Peyer's patch (tissue), 4 donors: ENCODE measurements around the gene TTF1. TPM values are rescaled to one million over a fixed set of nuclear protein-coding genes. Genes with fewer than 3 reads are reported as not detected.

Source experiments
- DNase-seq, 3 donors: peaks; one replicate each; pipeline ENCODE4 v3.0.0-alpha.2; 2017 to 2019
- H3K27ac ChIP-seq, 4 donors: fragments of 200-600 bp; sonication (generic); one replicate each; pipeline ENCODE4 v1.5.1; 2016 to 2019
- H3K27me3 ChIP-seq, 2 donors: fragments of 200-600 bp; sonication (generic); one replicate each; pipeline ENCODE4 v1.5.1; 2019
- H3K36me3 ChIP-seq, 3 donors: fragments of 200-600 bp; sonication (generic); one replicate each; pipeline ENCODE4 v1.5.1; 2016 to 2019
- H3K4me1 ChIP-seq, 4 donors: fragments of 200-600 bp; sonication (generic); one replicate each; pipeline ENCODE4 v1.5.1; 2016 to 2019
- H3K4me3 ChIP-seq, 4 donors: fragments of 200-600 bp; sonication (generic); 1 replicate in 3 of 4; 2 replicates in 1 of 4; pipeline ENCODE4 v1.5.1; 2016 to 2019; ENCODE audit warnings: mild to moderate bottlenecking in 1 of 4
- H3K9me3 ChIP-seq, 4 donors: fragments of 200-600 bp; sonication (generic); one replicate each; pipeline ENCODE4 v1.5.1; 2016 to 2019; ENCODE audit warnings: mild to moderate bottlenecking in 1 of 4
- POLR2A ChIP-seq, 2 donors: fragments of 450-650 bp; IDR thresholded peaks; one replicate each; pipeline ENCODE4 v1.5.1; 2017; ENCODE audit warnings: antibody characterized with exemption in 2 of 2, mild to moderate bottlenecking in 2 of 2, moderate library complexity in 2 of 2
- total RNA-seq, 4 donors: library from RNA; depleted of rRNA; stranded (reverse); fragments of >200 nt; gene quantifications; one replicate each; pipeline ENCODE4 v1.1.0, GENCODE V29; 2016
- TF ChIP-seq, protein P1 (sequence below), 6 experiments: fragments of 450-650 bp in 4 of 6; fragments of 200-600 bp in 2 of 6; sonication (generic) in 1 of 6; IDR thresholded peaks; one replicate each; pipeline ENCODE4 v1.5.1; 2017 to 2019; ENCODE audit warnings: antibody characterized with exemption in 6 of 6, mild to moderate bottlenecking in 3 of 6, moderate library complexity in 1 of 6

TTF1 gene
- total RNA-seq, 4 donors from 2014 or later: 8.9 to 26.4 (median 9.9) TPM

DNA sequence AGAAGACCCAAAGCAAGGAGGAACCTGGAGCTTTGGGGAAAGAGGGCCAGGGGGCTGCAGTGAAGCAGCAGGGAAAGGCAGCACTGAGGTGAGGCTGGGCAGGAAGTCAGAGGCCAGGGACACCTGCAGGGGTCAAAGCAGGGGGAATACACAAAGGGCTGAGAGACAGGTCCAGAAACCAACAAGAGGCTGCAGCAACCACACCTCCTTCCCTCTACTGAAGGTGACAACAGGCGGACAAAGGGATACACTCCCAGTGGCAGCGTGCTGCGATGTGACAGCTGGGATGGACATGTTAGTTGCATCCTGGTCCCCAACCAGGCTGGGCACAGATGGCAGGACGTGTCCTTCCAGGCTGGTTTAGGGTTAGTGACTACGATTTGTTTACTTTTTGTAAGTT is 15.9 kb upstream of the TTF1 start:
- TF ChIP-seq POLR2A (IDR thresholded peaks at IDR 0.05): no peak
- TF ChIP-seq, protein P1, sequence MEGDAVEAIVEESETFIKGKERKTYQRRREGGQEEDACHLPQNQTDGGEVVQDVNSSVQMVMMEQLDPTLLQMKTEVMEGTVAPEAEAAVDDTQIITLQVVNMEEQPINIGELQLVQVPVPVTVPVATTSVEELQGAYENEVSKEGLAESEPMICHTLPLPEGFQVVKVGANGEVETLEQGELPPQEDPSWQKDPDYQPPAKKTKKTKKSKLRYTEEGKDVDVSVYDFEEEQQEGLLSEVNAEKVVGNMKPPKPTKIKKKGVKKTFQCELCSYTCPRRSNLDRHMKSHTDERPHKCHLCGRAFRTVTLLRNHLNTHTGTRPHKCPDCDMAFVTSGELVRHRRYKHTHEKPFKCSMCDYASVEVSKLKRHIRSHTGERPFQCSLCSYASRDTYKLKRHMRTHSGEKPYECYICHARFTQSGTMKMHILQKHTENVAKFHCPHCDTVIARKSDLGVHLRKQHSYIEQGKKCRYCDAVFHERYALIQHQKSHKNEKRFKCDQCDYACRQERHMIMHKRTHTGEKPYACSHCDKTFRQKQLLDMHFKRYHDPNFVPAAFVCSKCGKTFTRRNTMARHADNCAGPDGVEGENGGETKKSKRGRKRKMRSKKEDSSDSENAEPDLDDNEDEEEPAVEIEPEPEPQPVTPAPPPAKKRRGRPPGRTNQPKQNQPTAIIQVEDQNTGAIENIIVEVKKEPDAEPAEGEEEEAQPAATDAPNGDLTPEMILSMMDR (IDR thresholded peaks at IDR 0.05): no peak
- Histone ChIP-seq H3K4me1 (no peaks in the 10 kb centered on the region), H3K36me3 (no peaks in the 10 kb centered on the region), H3K27me3 (peaks cover 0 to 4% of the 10 kb centered on the region in 2 donors), H3K9me3 (no peaks in the 10 kb centered on the region), H3K27ac (no peak overlapping the region), H3K4me3 (no peak overlapping the region)
- DNase-seq: no peak

DNA sequence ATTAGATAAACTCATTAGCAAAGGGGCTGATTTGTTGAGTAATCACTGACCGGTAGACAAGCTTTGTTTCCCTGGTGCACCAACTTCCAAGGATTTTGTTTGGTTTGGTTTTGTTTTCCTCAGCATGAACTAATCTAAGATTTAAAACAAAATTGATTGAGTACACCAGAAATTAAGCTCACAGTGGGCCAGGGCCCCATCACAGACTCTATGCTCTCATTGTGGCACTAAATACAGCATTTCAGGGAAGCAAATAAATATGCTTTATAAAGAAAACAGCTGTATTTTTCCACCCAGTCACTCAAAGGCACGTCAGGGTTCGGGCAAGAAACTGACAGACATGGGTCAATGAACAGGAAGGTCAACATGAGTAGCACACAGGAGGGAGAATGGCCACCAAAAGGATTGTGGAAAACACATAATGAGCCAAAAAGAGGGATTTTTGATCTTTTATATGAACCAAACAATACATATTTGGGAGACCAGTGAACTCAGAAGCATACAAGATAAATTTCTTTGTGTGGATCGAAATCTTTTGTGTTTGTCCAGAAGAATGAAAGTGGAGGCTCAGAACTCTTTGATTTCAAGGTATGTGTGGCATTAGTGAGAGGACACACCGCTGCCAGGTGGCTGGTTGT is 12.2 kb upstream of the TTF1 start:
- H3K27me3 ChIP-seq: peaks cover 0 to 4% of the 10 kb centered on the region in 2 donors
- no peaks in the 10 kb centered on the region for H3K36me3 ChIP-seq
- TF ChIP-seq POLR2A (IDR thresholded peaks at IDR 0.05): no peak
- TF ChIP-seq, protein P1 (IDR thresholded peaks at IDR 0.05): no peak
- H3K9me3 ChIP-seq: no peaks in the 10 kb centered on the region
- DNase-seq: no peak
- no peaks in the 10 kb centered on the region for H3K4me1 ChIP-seq
- no peak overlapping the region for H3K4me3 ChIP-seq
- H3K27ac ChIP-seq: no peak overlapping the region

- Histone ChIP-seq H3K4me3 (no peak overlapping the region), H3K27ac (no peak overlapping the region), H3K9me3 (no peaks in the 10 kb centered on the region), H3K27me3 (peaks cover 0 to 18% of the 10 kb centered on the region in 2 donors), H3K4me1 (peaks cover 0 to 13% (median 6%) of the 10 kb centered on the region in 4 donors), H3K36me3 (no peaks in the 10 kb centered on the region)
- DNase-seq: no peak
- TF ChIP-seq, protein P1 (IDR thresholded peaks at IDR 0.05): no peak
- TF ChIP-seq POLR2A (IDR thresholded peaks at IDR 0.05): no peak
Observed at GRCh38 chr9:132415181-132415580, 8.5 kb upstream of the TTF1 start.

GRCh38 chr9:132414731-132415130 is 8.1 kb upstream of the TTF1 start:
- Histone ChIP-seq H3K36me3 (no peaks in the 10 kb centered on the region), H3K9me3 (no peaks in the 10 kb centered on the region), H3K4me3 (no peak overlapping the region), H3K27me3 (peaks cover 0 to 18% of the 10 kb centered on the region in 2 donors), H3K4me1 (peaks cover 0 to 17% (median 9%) of the 10 kb centered on the region in 4 donors), H3K27ac (no peak overlapping the region)
- DNase-seq: no peak
- no peak for TF ChIP-seq POLR2A (IDR thresholded peaks at IDR 0.05)
- TF ChIP-seq, protein P1 (IDR thresholded peaks at IDR 0.05): no peak

DNA sequence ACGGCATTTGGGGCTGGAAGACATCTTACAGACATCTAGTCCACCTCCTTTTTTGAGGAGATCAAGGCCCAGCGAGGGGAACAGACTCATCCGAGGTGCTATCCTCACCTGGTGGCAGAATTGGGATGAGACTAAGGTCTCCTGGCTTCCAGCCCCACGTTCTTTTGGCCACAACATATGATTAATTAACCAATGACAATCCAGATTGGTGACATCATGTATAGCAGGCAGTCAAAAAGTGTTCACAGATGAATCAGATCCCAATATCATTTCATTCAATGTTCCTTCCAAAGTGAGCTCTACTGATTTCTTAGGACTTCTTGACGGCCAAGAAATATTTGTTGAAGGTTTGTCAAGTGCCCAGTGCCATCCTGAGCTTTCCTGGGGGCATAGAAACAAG is 7.3 kb upstream of the TTF1 start:
- peaks cover 0 to 21% (median 9%) of the 10 kb centered on the region in 4 donors for H3K4me1 ChIP-seq
- H3K9me3 ChIP-seq: no peaks in the 10 kb centered on the region
- DNase-seq: no peak
- peaks cover 0 to 15% of the 10 kb centered on the region in 2 donors for H3K27me3 ChIP-seq
- no peak for TF ChIP-seq POLR2A (IDR thresholded peaks at IDR 0.05)
- TF ChIP-seq, protein P1 (IDR thresholded peaks at IDR 0.05): no peak
- no peak overlapping the region for H3K4me3 ChIP-seq
- H3K27ac ChIP-seq: no peak overlapping the region
- H3K36me3 ChIP-seq: no peaks in the 10 kb centered on the region
